Measurements from ENCODE around the gene TXNDC11. TPM values are rescaled to one million over a fixed set of nuclear protein-coding genes. Genes with fewer than 3 reads are reported as not detected.

The TXNDC11 gene
- total RNA-seq, 1 experiment from 2014 or later: 30.9 TPM

GRCh38 chr16:11750056-11750455, 7.4 kb upstream of the TXNDC11 start:
- ChIA-PET CTCF (interaction anchor here (0.5 kb wide), 1 partner anchor 28 kb away, joined by 3 read pairs; no protein-coding TSS in a partner anchor), POLR2A (ENCODE audit: unreplicated experiment) (no interaction called here)
- H3K9me3 ChIP-seq (ENCODE audit: insufficient read depth, low read depth): no peaks in the 10 kb centered on the region
- DNase-seq: no peak
- no peaks in the 10 kb centered on the region for H3K27me3 ChIP-seq (ENCODE audit: insufficient read depth, low read depth)
- peaks cover 5% of the 10 kb centered on the region; the same call in 1 of the 2 replicates for H3F3A ChIP-seq (ENCODE audit: insufficient read depth, low read depth)
- no peaks in the 10 kb centered on the region for H3K79me2 ChIP-seq (ENCODE audit: low read depth)
- no peak overlapping the region for H2AFZ ChIP-seq
- TF ChIP-seq EZH2 (IDR thresholded peaks at IDR 0.05; ENCODE audit: low read depth) (no peak), CTCF (conservative IDR thresholded peaks at IDR 0.05) (no peak)
- no peaks in the 10 kb centered on the region for H3K4me1 ChIP-seq (replicated peaks; ENCODE audit: insufficient read depth)
- BruUV-seq (replicated peaks): no TSS peak
- no peak overlapping the region for H3K4me3 ChIP-seq
- H3K4me2 ChIP-seq: no peak overlapping the region
- no peaks in the 10 kb centered on the region for H3K9me2 ChIP-seq (ENCODE audit: insufficient read depth)
- H4K20me1 ChIP-seq (ENCODE audit: insufficient read depth): no peaks in the 10 kb centered on the region
- intact Hi-C loops (cut with micrococcal nuclease; ENCODE audit: unreplicated experiment): no loop called here
- H3K36me3 ChIP-seq (ENCODE audit: low read depth): peaks cover 9% of the 10 kb centered on the region; the same call in 1 of the 2 replicates
- no peak overlapping the region for H3K27ac ChIP-seq

DNA sequence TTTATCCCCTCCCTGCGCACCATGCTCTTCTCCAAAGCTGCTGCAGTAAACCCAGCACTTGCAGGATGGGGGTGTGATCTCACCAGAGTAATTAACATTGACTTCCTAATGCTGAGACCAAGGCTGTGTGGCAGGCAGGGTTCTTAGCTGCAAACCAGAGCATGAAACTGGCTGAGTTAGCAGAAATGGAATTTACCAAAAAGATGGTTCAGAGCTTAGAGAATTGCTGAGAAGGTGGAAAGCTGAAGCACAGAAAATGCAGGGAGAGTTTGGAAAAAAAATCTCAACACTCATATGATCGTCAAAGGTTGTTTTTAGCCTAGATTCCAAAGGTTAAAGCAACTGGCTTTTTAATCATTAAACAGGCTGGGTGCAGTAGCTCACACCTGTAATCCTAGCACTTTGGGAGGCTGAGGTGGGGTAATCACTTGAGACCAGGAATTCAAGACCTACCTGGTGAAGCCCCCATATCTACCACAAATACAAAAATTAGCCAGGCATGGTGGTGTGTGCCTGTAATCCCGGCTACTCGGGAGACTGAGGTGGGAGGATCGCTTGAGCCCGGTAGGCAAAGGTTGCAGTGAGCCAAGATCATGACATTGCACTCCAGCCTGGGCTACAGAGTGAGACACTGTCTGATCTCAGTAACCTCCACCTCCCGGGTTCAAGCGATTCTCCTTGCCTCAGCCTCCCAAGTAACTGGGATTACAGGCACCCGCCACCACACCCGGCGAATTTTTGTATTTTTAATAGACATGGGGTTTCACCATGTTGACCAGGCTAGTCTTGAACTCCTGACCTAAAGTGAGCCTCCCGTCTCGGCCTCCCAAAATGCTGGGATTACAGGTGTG, 6.0 kb upstream of the TXNDC11 start:
- H3K4me2 ChIP-seq: no peak overlapping the region
- H3K4me1 ChIP-seq (replicated peaks; ENCODE audit: insufficient read depth): peaks cover 4% of the 10 kb centered on the region; the same call in 1 of the 2 replicates
- no peak overlapping the region for H3K27ac ChIP-seq
- no peak for DNase-seq
- H2AFZ ChIP-seq: no peak overlapping the region
- intact Hi-C loops (cut with micrococcal nuclease; ENCODE audit: unreplicated experiment): loop anchor here (10.0 kb wide), 1 partner anchor 596 kb away; no protein-coding TSS in a partner anchor
- H4K20me1 ChIP-seq (ENCODE audit: insufficient read depth): no peaks in the 10 kb centered on the region
- no peak overlapping the region for H3K4me3 ChIP-seq
- CTCF ChIA-PET: no interaction called here
- TF ChIP-seq EZH2 (IDR thresholded peaks at IDR 0.05; ENCODE audit: low read depth) (no peak), CTCF (conservative IDR thresholded peaks at IDR 0.05) (no peak)
- no peaks in the 10 kb centered on the region for H3K79me2 ChIP-seq (ENCODE audit: low read depth)
- BruUV-seq (replicated peaks): no TSS peak
- H3K27me3 ChIP-seq (ENCODE audit: insufficient read depth, low read depth): no peaks in the 10 kb centered on the region
- H3K9me3 ChIP-seq (ENCODE audit: insufficient read depth, low read depth): no peaks in the 10 kb centered on the region
- POLR2A ChIA-PET (ENCODE audit: unreplicated experiment): interaction anchor here (0.5 kb wide), 1 partner anchor 52 kb away, joined by 8 read pairs; no protein-coding TSS in a partner anchor
- H3K9me2 ChIP-seq (ENCODE audit: insufficient read depth): no peaks in the 10 kb centered on the region
- H3F3A ChIP-seq (ENCODE audit: insufficient read depth, low read depth): peaks cover 11% of the 10 kb centered on the region; the same call in 1 of the 2 replicates
- peaks cover 5% of the 10 kb centered on the region; the same call in 1 of the 2 replicates for H3K36me3 ChIP-seq (ENCODE audit: low read depth)

DNA sequence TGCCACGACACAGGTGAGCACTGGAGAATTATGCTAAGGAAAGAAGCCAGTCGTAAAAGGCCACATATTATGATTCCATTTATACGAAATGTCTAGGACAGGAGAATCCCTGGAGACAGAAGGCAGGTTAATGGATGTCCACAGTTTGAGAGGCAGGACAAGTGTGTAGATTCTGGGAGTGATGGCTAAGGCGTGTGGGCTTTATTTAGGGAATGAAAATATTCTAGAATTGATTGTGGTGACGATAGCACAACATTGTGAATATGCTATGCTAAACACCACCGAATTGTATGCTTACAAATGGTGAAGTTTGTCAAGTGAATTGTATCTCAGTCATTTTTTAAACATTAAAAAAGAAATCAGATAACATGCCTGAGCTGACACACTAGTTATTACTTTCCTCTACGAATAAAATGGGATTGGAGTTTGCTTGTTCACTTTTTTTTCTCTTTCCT, 5.3 kb upstream of the TXNDC11 start:
- Histone ChIP-seq H3K4me1 (replicated peaks; ENCODE audit: insufficient read depth) (peaks cover 7% of the 10 kb centered on the region), H3K4me2 (no peak overlapping the region)

More for the DNA sequence above, 5.3 kb upstream of the TXNDC11 start:
- CTCF ChIA-PET: no interaction called here
- H3K27ac ChIP-seq: no peak overlapping the region
- no peaks in the 10 kb centered on the region for H3K79me2 ChIP-seq (ENCODE audit: low read depth)
- H4K20me1 ChIP-seq (ENCODE audit: insufficient read depth): no peaks in the 10 kb centered on the region
- POLR2A ChIA-PET (ENCODE audit: unreplicated experiment): no interaction called here
- H3K9me2 ChIP-seq (ENCODE audit: insufficient read depth): no peaks in the 10 kb centered on the region
- no TSS peak for BruUV-seq (replicated peaks)
- no peak for DNase-seq
- no peaks in the 10 kb centered on the region for H3K9me3 ChIP-seq (ENCODE audit: insufficient read depth, low read depth)
- no peak overlapping the region for H3K4me3 ChIP-seq
- H3K36me3 ChIP-seq (ENCODE audit: low read depth): peaks cover 5% of the 10 kb centered on the region; the same call in 1 of the 2 replicates
- H3F3A ChIP-seq (ENCODE audit: insufficient read depth, low read depth): peaks cover 14% of the 10 kb centered on the region; the same call in 1 of the 2 replicates
- H2AFZ ChIP-seq: no peak overlapping the region
- intact Hi-C loops (cut with micrococcal nuclease; ENCODE audit: unreplicated experiment): loop anchor here (10.0 kb wide), 1 partner anchor 597 kb away; no protein-coding TSS in a partner anchor
- TF ChIP-seq EZH2 (IDR thresholded peaks at IDR 0.05; ENCODE audit: low read depth) (no peak), CTCF (conservative IDR thresholded peaks at IDR 0.05) (no peak)
- no peaks in the 10 kb centered on the region for H3K27me3 ChIP-seq (ENCODE audit: insufficient read depth, low read depth)

Measured in PC-9 (cell line).